Endothelial cell of umbilical vein (primary cell): ENCODE measurements around the gene FBXW4. TPM values are rescaled to one million over a fixed set of nuclear protein-coding genes. Genes with fewer than 3 reads are reported as not detected.

Experiments used
- BruUV-seq: library from RNA; stranded (reverse); fragments of 400-500 nt; replicated peaks from 2 replicates; lab custom pipeline; 2021; lab: Mats Ljungman, UMichigan
- CTCF ChIA-PET: fragments of 300-600, 350-600 bp; sonication (Branson Sonifier 250); formaldehyde crosslinking; loops from one replicate; lab custom pipeline; 2021; ENCODE audit warnings: antibody characterized with exemption, inconsistent platforms; lab: Charles Lee
- POLR2A ChIA-PET: fragments of 300-600, 350-600 bp; sonication (Branson Sonifier 250); formaldehyde crosslinking; loops from one replicate; lab custom pipeline; 2021; ENCODE audit warnings: antibody characterized with exemption, inconsistent platforms; lab: Charles Lee
- DNase-seq: peaks from one replicate; pipeline ENCODE4 v3.0.0-alpha.2; 2011; ENCODE audit warnings: low read depth, low spot score
- FAIRE-seq: peaks from 2 replicates; lab custom pipeline; 2011; peaks lifted over from hg19 to GRCh38; lab: Jason Lieb, UNC
- H2AFZ ChIP-seq: 2 replicates; pipeline ENCODE4 v1.6.0; 2012; ENCODE audit warnings: low read depth, low read length, control low read depth, inconsistent platforms
- H3K27ac ChIP-seq: 2 replicates; pipeline ENCODE4 v1.5.1; 2011; ENCODE audit warnings: low read depth, mild to moderate bottlenecking, control low read depth, low read length, moderate library complexity; ENCODE audit not compliant: insufficient read depth
- H3K27me3 ChIP-seq, 2 experiments: 2 replicates each; pipeline versions ENCODE4 v1.6.0 to v1.6.1; 2011; ENCODE audit warnings: low read length in 2 of 2, mixed read lengths in 1 of 2; ENCODE audit not compliant: control insufficient read depth in 2 of 2, insufficient read depth in 2 of 2
- H3K36me3 ChIP-seq, 2 experiments: 2 replicates in 1 of 2; 3 replicates in 1 of 2; pipeline ENCODE4 v1.5.1; 2011; ENCODE audit warnings: low read length in 2 of 2, mild to moderate bottlenecking in 1 of 2, moderate library complexity in 1 of 2; ENCODE audit not compliant: control insufficient read depth in 2 of 2, insufficient read depth in 2 of 2; ENCODE audit errors: extremely low read depth in 1 of 2
- H3K4me1 ChIP-seq: 3 replicates; pipeline ENCODE4 v1.5.1; 2011; ENCODE audit warnings: mild to moderate bottlenecking, low read length; ENCODE audit not compliant: control insufficient read depth, insufficient read depth; ENCODE audit errors: extremely low read depth
- H3K4me2 ChIP-seq: 2 replicates; pipeline ENCODE4 v1.6.1; 2011; ENCODE audit warnings: low read length, control low read depth, mixed read lengths; ENCODE audit not compliant: insufficient read depth
- H3K4me3 ChIP-seq, 3 experiments: fragments of 200-600 bp in 1 of 3; sonication (generic), shearing (Covaris generic) in 1 of 3; replicated peaks in 1 of 3; 2 replicates each; pipeline ENCODE4 v1.5.1; 2011 to 2016; ENCODE audit warnings: control low read depth in 3 of 3, low read length in 3 of 3, mild to moderate bottlenecking in 2 of 3, inconsistent platforms in 1 of 3, low read depth in 1 of 3, moderate library complexity in 1 of 3; ENCODE audit not compliant: insufficient read depth in 1 of 3
- H3K79me2 ChIP-seq: 2 replicates; pipeline ENCODE4 v1.6.0; 2012; ENCODE audit warnings: low read length, inconsistent platforms; ENCODE audit not compliant: control insufficient read depth, insufficient read depth
- H3K9ac ChIP-seq: replicated peaks from 2 replicates; pipeline ENCODE3; 2011; ENCODE audit warnings: low read length, control low read depth; ENCODE audit not compliant: insufficient read depth; ENCODE audit errors: extremely low read depth
- H3K9me1 ChIP-seq: replicated peaks from 3 replicates; pipeline ENCODE4 v1.6.0; 2011; ENCODE audit warnings: mild to moderate bottlenecking, low read length; ENCODE audit not compliant: control insufficient read depth, insufficient read depth; ENCODE audit errors: extremely low read depth
- H3K9me3 ChIP-seq: replicated peaks from 2 replicates; pipeline ENCODE4 v1.5.1; 2012; ENCODE audit warnings: low read length, inconsistent platforms; ENCODE audit not compliant: control insufficient read depth, insufficient read depth
- H4K20me1 ChIP-seq: replicated peaks from 2 replicates; pipeline ENCODE3; 2011; ENCODE audit warnings: mild to moderate bottlenecking, low read length; ENCODE audit not compliant: control insufficient read depth, insufficient read depth; ENCODE audit errors: extremely low read depth
- CTCF ChIP-seq, 2 donors: IDR thresholded peaks; 1 replicate in 1 of 2; 2 replicates in 1 of 2; pipeline ENCODE4 v1.5.1; 2011; ENCODE audit warnings: low read length in 2 of 2, mild to moderate bottlenecking in 2 of 2, moderate library complexity in 2 of 2, control low read depth in 1 of 2, inconsistent platforms in 1 of 2, low read depth in 1 of 2; ENCODE audit not compliant: insufficient read depth in 1 of 2; ENCODE audit errors: extremely low read depth in 1 of 2
- EZH2 ChIP-seq: IDR thresholded peaks from 2 replicates; pipeline ENCODE4 v1.6.1; 2012; ENCODE audit warnings: borderline replicate concordance, low read depth, mild to moderate bottlenecking, moderate library complexity, low read length, inconsistent platforms; ENCODE audit not compliant: severe bottlenecking
- FOS ChIP-seq: IDR thresholded peaks from 2 replicates; pipeline ENCODE4 v1.6.1; 2011; ENCODE audit warnings: mild to moderate bottlenecking, low read length, moderate library complexity, borderline replicate concordance; ENCODE audit not compliant: insufficient read depth
- GATA2 ChIP-seq: IDR thresholded peaks from 2 replicates; pipeline ENCODE4 v1.7.0; 2011; ENCODE audit warnings: low read depth, mild to moderate bottlenecking, moderate library complexity, mixed read lengths, low read length; ENCODE audit not compliant: insufficient read length, insufficient read depth
- JUN ChIP-seq: IDR thresholded peaks from 2 replicates; pipeline ENCODE4 v1.6.1; 2011; ENCODE audit warnings: borderline replicate concordance, low read depth; ENCODE audit not compliant: insufficient read length, insufficient read depth
- MAX ChIP-seq: IDR thresholded peaks from 2 replicates; pipeline ENCODE4 v1.6.1; 2011; ENCODE audit not compliant: insufficient read depth, insufficient read length
- MYC ChIP-seq: IDR thresholded peaks from one replicate; pipeline ENCODE4 v1.6.1; 2011; ENCODE audit warnings: mild to moderate bottlenecking, low read depth, low read length
- POLR2A ChIP-seq: IDR thresholded peaks from 2 replicates; pipeline ENCODE4 v1.6.1; 2012; ENCODE audit warnings: low read depth, mild to moderate bottlenecking, control low read depth, low read length
- POLR2AphosphoS5 ChIP-seq: IDR thresholded peaks from 2 replicates; pipeline ENCODE4 v1.6.1; 2012; ENCODE audit warnings: low read depth, mild to moderate bottlenecking, control low read depth, low read length, moderate library complexity; ENCODE audit not compliant: insufficient read depth
- dilution Hi-C: fragments of 300-500 bp; cut with MboI; formaldehyde crosslinking; loops from one replicate; pipeline ENCODE4 v1.15.0; 2019; ENCODE audit warnings: low sequenced_read_pairs; ENCODE audit not compliant: extremely low pct_ligation_motif_present
- intact Hi-C: fragments of 100-400 bp; cut with micrococcal nuclease; formaldehyde crosslinking; loops from one replicate; pipeline ENCODE4 v1.10.0; 2022
- microRNA-seq: library from miRNA; unstranded; fragments of <30 nt; microRNA quantifications from one replicate; pipeline ENCODE4 v1.2.0, GENCODE V29; 2021; ENCODE audit warnings: borderline number of aligned reads, borderline replicate concordance
- polyA plus RNA-seq, 4 experiments: library from polyadenylated mRNA; depleted of rRNA in 3 of 4; stranded (reverse) in 3 of 4; unstranded in 1 of 4; fragments of >200 nt; gene quantifications; 2 replicates each; pipeline versions ENCODE4 v1.2.1 to v1.2.3, GENCODE V29; 2011 to 2012; ENCODE audit warnings: missing spikeins in 1 of 4
- small RNA-seq: library from RNA; depleted of rRNA; stranded (forward); fragments of <200 nt; gene quantifications from one replicate; pipeline ENCODE3, GENCODE V24; 2012; ENCODE audit warnings: low replicate concordance, low read depth; ENCODE audit not compliant: insufficient read depth, insufficient read length
- total RNA-seq: library from RNA; stranded (reverse); gene quantifications from 2 replicates; pipeline ENCODE4 v1.2.3, GENCODE V29; 2021

The FBXW4 gene
- total and polyA plus RNA-seq, 2 donors (not counting 3 experiments of a cell fraction or from before 2014, with no cell fraction given): 20.8 to 21.1 TPM

GRCh38 chr10:101561068-101561915 lies 133.7 kb downstream of the FBXW4 start:
- Histone ChIP-seq H3K36me3 (no peaks in the 10 kb centered on the region), H3K9me3 (no peaks in the 10 kb centered on the region), H3K27me3 (peaks cover 7 to 8% of the 10 kb centered on the region in 2 experiments), H3K9ac (no peak overlapping the region), H3K9me1 (no peaks in the 10 kb centered on the region), H3K4me3 (no peak overlapping the region), H3K27ac (no peak overlapping the region), H3K79me2 (no peaks in the 10 kb centered on the region), H2AFZ (no peak overlapping the region), H3K4me2 (no peak overlapping the region), H4K20me1 (no peaks in the 10 kb centered on the region), H3K4me1 (no peaks in the 10 kb centered on the region)
- POLR2A ChIA-PET: no interaction called here
- BruUV-seq: no TSS peak
- dilution Hi-C loops: no loop called here
- DNase-seq: no peak
- intact Hi-C loops: no loop called here
- CTCF ChIA-PET: interaction anchor here (1.0 to 1.5 kb wide), 4 partner anchors 8 to 11 kb away, joined by 3 to 7 read pairs (median 4); no protein-coding TSS in a partner anchor
- no peak for FAIRE-seq
- TF ChIP-seq CTCF (IDR thresholded peaks at IDR 0.05; ENCODE audit: extremely low read depth in 1 of 2, insufficient read depth in 1 of 2, low read depth in 1 of 2, low read length in 2 of 2): no peak
- TF ChIP-seq GATA2: no peak
- no peak for TF ChIP-seq POLR2A
- no peak for TF ChIP-seq MYC
- TF ChIP-seq JUN: no peak
- TF ChIP-seq POLR2AphosphoS5: no peak
- TF ChIP-seq FOS: no peak
- TF ChIP-seq MAX: no peak
- no peak for TF ChIP-seq EZH2

Small RNA genes lying within 50 kb of the gene (microRNA-seq; reads per million reads assigned to microRNA genes)
- not detected for gene MIR3158-1
- gene MIR3158-2: not detected

Small RNA genes lying within 50 kb of the gene (small RNA-seq; reads per million reads assigned to genes)
- gene MIR3158-1 (not detected), gene RNU6-1165P (0.88 reads per million)

Other genes starting within 250 kb of the FBXW4 start
- 27.4 and 34.3 TPM in 2 replicates for gene POLL, start 106.9 kb downstream of the FBXW4 start, total RNA-seq
- gene POLL, start 106.9 kb downstream of the FBXW4 start, polyA plus RNA-seq: 42.3 and 51.0 TPM in 2 replicates
- gene DPCD, start 106.8 kb downstream of the FBXW4 start, total RNA-seq: 21.3 and 25.3 TPM in 2 replicates
- 33.0 and 39.3 TPM in 2 replicates for gene DPCD, start 106.8 kb downstream of the FBXW4 start, polyA plus RNA-seq
- gene FGF8, start 80.9 kb upstream of the FBXW4 start, total RNA-seq: 0.39 and 0.44 TPM in 2 replicates
- not detected in 2 replicates for gene FGF8, start 80.9 kb upstream of the FBXW4 start, polyA plus RNA-seq
- 55.4 and 60.7 TPM in 2 replicates for gene NPM3, start 88.3 kb upstream of the FBXW4 start, total RNA-seq
- 48.1 and 71.3 TPM in 2 replicates for gene NPM3, start 88.3 kb upstream of the FBXW4 start, polyA plus RNA-seq
- gene OGA, start 123.3 kb upstream of the FBXW4 start, total RNA-seq: 113 and 118 TPM in 2 replicates
- 21.6 and 30.8 TPM in 2 replicates for gene OGA, start 123.3 kb upstream of the FBXW4 start, polyA plus RNA-seq
- gene KCNIP2, start 148.6 kb upstream of the FBXW4 start, total RNA-seq: 2.2 and 3.0 TPM in 2 replicates
- gene KCNIP2, start 148.6 kb upstream of the FBXW4 start, polyA plus RNA-seq: 0.36 and 0.65 TPM in 2 replicates